Vagina (tissue), 2 donors: ENCODE results near the gene HYAL1. TPM values are rescaled to one million over a fixed set of nuclear protein-coding genes. Genes with fewer than 3 reads are reported as not detected.
"Not testable (repeated sequence)": the region's sequence is repeated elsewhere in the genome, so short reads cannot be mapped to it uniquely, and the experiment has no call there.

Source experiments
- DNase-seq, 2 donors: peaks; one replicate each; pipeline ENCODE4 v3.0.0-alpha.2; 2017; ENCODE audit errors: extremely low spot score in 2 of 2
- H3K27ac ChIP-seq: fragments of 200-600 bp; sonication (generic); one replicate; pipeline ENCODE4 v1.5.1; 2019
- H3K27me3 ChIP-seq: fragments of 200-600 bp; sonication (generic); one replicate; pipeline ENCODE4 v1.5.1; 2019
- H3K36me3 ChIP-seq, 2 donors: fragments of 200-600 bp; sonication (generic); one replicate each; pipeline ENCODE4 v1.5.1; 2017 to 2019
- H3K4me1 ChIP-seq: fragments of 200-600 bp; sonication (generic); one replicate; pipeline ENCODE4 v1.5.1; 2019
- H3K4me3 ChIP-seq, 2 donors: fragments of 200-600 bp; sonication (generic); 1 replicate in 1 of 2; 2 replicates in 1 of 2; pipeline ENCODE4 v1.5.1; 2016 to 2019
- H3K9me3 ChIP-seq: fragments of 200-600 bp; sonication (generic); one replicate; pipeline ENCODE4 v1.5.1; 2019
- CTCF ChIP-seq, 3 experiments: fragments of 450-650 bp in 2 of 3; fragments of 200-600 bp in 1 of 3; sonication (generic) in 1 of 3; IDR thresholded peaks; one replicate each; pipeline ENCODE4 v1.5.1; 2017 to 2019; ENCODE audit warnings: antibody characterized with exemption in 3 of 3, mild to moderate bottlenecking in 2 of 3, moderate library complexity in 2 of 3
- POLR2A ChIP-seq, 2 donors: fragments of 450-650 bp; IDR thresholded peaks; one replicate each; pipeline ENCODE4 v1.6.1; 2017; ENCODE audit warnings: antibody characterized with exemption in 2 of 2, mild to moderate bottlenecking in 2 of 2, moderate library complexity in 2 of 2
- POLR2AphosphoS5 ChIP-seq, 2 donors: sonication (generic); formaldehyde crosslinking; IDR thresholded peaks; one replicate each; pipeline ENCODE4 v1.9.0; 2017; ENCODE audit warnings: antibody characterized with exemption in 2 of 2, mild to moderate bottlenecking in 2 of 2, low read depth in 1 of 2; ENCODE audit not compliant: insufficient read depth in 1 of 2
- intact Hi-C: fragments of 100-400 bp; cut with DNase I; formaldehyde crosslinking; loops from one replicate; pipeline ENCODE4 v1.15.1; 2023
- total RNA-seq: library from RNA; depleted of rRNA; stranded (reverse); fragments of >200 nt; gene quantifications from one replicate; pipeline ENCODE4 v1.2.3, GENCODE V29; 2016

Gene HYAL1
- total RNA-seq, 1 donor from 2014 or later: 17.7 TPM

- TF ChIP-seq CTCF (IDR thresholded peaks at IDR 0.05) (peak in 2 of 3 experiments; percentile 28 to 51), POLR2AphosphoS5 (IDR thresholded peaks at IDR 0.05; ENCODE audit: insufficient read depth in 1 of 2, low read depth in 1 of 2) (no peak), POLR2A (IDR thresholded peaks at IDR 0.05) (no peak)
- DNase-seq: no peak
- no peaks in the 10 kb centered on the region for H3K27me3 ChIP-seq
- H3K4me3 ChIP-seq: no peak overlapping the region
- H3K4me1 ChIP-seq: peaks cover 52% of the 10 kb centered on the region
- intact Hi-C loops: loop anchor here (5.0 to 10.0 kb wide), 2 partner anchors 47 to 150 kb away; no protein-coding TSS in a partner anchor
- H3K36me3 ChIP-seq: no peaks in the 10 kb centered on the region
- H3K9me3 ChIP-seq: no peaks in the 10 kb centered on the region
- H3K27ac ChIP-seq: peak overlapping the region; percentile 37
Measured at GRCh38 chr3:50274371-50275104, 28.8 kb downstream of the HYAL1 start.

GRCh38 chr3:50273689-50274065, 29.7 kb downstream of the HYAL1 start:
- peaks cover 60% of the 10 kb centered on the region for H3K4me1 ChIP-seq
- H3K27ac ChIP-seq: peak overlapping the region; percentile 37
- no peaks in the 10 kb centered on the region for H3K27me3 ChIP-seq
- no peaks in the 10 kb centered on the region for H3K9me3 ChIP-seq
- intact Hi-C loops: loop anchor here (5.0 to 10.0 kb wide), 2 partner anchors 46 to 149 kb away; no protein-coding TSS in a partner anchor
- no peak for DNase-seq
- TF ChIP-seq POLR2A (IDR thresholded peaks at IDR 0.05) (no peak), CTCF (IDR thresholded peaks at IDR 0.05) (no peak), POLR2AphosphoS5 (IDR thresholded peaks at IDR 0.05; ENCODE audit: insufficient read depth in 1 of 2, low read depth in 1 of 2) (no peak)
- peak overlapping the region in 1 of 2 donors; percentile 23 for H3K4me3 ChIP-seq
- no peaks in the 10 kb centered on the region for H3K36me3 ChIP-seq

- H3K4me3 ChIP-seq: peak overlapping the region; percentile 23 to 28
- intact Hi-C loops: loop anchor here (5.0 to 10.0 kb wide), 2 partner anchors 46 to 148 kb away; no protein-coding TSS in a partner anchor
- H3K36me3 ChIP-seq: no peaks in the 10 kb centered on the region
- H3K27ac ChIP-seq: peak overlapping the region; percentile 37
- H3K27me3 ChIP-seq: no peaks in the 10 kb centered on the region
- no peak for TF ChIP-seq POLR2A (IDR thresholded peaks at IDR 0.05)
- peak; percentile 91 to 100 (median 99) for TF ChIP-seq CTCF (IDR thresholded peaks at IDR 0.05)
- peak; percentile 64 to 76 for TF ChIP-seq POLR2AphosphoS5 (IDR thresholded peaks at IDR 0.05; ENCODE audit: insufficient read depth in 1 of 2, low read depth in 1 of 2)
- DNase-seq: no peak
- H3K4me1 ChIP-seq: peaks cover 66% of the 10 kb centered on the region
- H3K9me3 ChIP-seq: no peaks in the 10 kb centered on the region
Measured at GRCh38 chr3:50272911-50273688, 30.3 kb downstream of the HYAL1 start.

- H3K36me3 ChIP-seq, DNase-seq, H3K4me3 ChIP-seq, H3K27me3 ChIP-seq, H3K9me3 ChIP-seq: not testable (repeated sequence)
- Histone ChIP-seq H3K4me1 (peaks cover 72% of the 10 kb centered on the region), H3K27ac (peak overlapping the region; percentile 98)
- intact Hi-C loops: loop anchor here (5.0 to 10.0 kb wide), 2 partner anchors 45 to 148 kb away; no protein-coding TSS in a partner anchor
Measured at GRCh38 chr3:50272538-50272910, 30.9 kb downstream of the HYAL1 start.

GRCh38 chr3:50271314-50271936, 31.9 kb downstream of the HYAL1 start:
- peaks cover 83% of the 10 kb centered on the region for H3K4me1 ChIP-seq
- DNase-seq: no peak
- intact Hi-C loops: loop anchor here (2.0 to 10.0 kb wide), 3 partner anchors 44 to 147 kb away; no protein-coding TSS in a partner anchor
- H3K36me3 ChIP-seq: no peaks in the 10 kb centered on the region
- TF ChIP-seq POLR2AphosphoS5 (IDR thresholded peaks at IDR 0.05; ENCODE audit: insufficient read depth in 1 of 2, low read depth in 1 of 2) (no peak), POLR2A (IDR thresholded peaks at IDR 0.05) (no peak), CTCF (IDR thresholded peaks at IDR 0.05) (no peak)
- H3K9me3 ChIP-seq: no peaks in the 10 kb centered on the region
- peak overlapping the region; percentile 98 for H3K27ac ChIP-seq
- no peaks in the 10 kb centered on the region for H3K27me3 ChIP-seq
- no peak overlapping the region for H3K4me3 ChIP-seq
